ENCODE data around the gene LRRC38.
"Not testable (repeated sequence)": the region's sequence is repeated elsewhere in the genome, so short reads cannot be mapped to it uniquely, and the experiment has no call there.

Gene LRRC38, protein sequence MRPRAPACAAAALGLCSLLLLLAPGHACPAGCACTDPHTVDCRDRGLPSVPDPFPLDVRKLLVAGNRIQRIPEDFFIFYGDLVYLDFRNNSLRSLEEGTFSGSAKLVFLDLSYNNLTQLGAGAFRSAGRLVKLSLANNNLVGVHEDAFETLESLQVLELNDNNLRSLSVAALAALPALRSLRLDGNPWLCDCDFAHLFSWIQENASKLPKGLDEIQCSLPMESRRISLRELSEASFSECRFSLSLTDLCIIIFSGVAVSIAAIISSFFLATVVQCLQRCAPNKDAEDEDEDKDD

DNA sequence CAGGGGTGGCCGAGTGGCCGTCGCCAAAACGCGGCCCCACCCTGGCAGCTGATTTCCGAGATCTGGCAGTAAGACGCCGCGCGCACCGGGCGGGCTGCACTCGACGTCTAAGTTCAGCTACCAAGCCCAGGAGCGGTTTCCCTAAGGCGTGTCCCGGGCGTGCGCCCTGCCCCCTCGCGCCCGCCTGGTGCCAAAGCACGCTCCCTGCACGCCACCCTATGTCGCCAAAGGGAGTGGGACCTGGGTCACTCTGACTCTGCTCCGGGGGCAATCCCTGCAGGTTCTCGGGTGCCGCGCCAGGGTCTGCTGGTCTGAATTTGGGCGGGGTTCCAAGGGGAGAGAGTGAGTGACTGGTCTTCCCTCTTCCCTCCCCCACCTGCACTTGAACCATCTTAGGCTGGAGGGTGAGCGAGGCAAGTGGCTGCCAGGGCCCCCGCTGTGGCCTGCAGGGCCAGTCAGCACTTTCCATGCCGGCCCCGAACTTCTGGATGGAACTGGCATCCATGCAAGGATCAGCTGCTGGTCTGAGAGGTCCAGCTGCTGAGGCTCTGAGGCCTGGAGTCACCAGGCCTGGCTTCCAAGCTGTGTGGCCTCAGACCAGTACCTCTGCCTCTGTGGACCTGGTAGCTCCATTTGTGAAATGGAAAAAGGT is at the start of gene LRRC38:
Gene LRRC38 (minus strand): TSS at position 109 of the 652 bp plus-strand sequence. CDS start 410 bp downstream, outside the sequence.
- DNase-seq = no peak

DNA sequence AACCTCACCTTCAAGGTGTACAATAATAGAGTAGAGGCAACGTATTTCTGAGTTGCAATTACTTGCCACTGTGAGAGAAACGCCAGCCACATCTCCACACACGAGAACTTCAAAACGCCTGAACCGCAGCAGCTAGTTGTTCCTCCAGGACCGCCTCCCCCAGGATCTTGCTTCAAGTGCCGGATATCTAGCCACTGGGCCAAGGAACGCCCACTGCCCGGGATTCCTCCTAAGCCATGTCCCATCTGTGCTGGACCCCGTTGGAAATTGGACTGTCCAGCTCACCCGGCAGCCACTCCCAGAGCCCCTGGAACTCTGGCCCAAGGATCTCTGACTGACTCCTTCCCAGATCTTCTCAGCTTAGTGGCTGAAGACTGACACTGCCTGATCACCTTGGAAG is 49.2 kb upstream of the LRRC38 start:
- not testable (repeated sequence) for DNase-seq

DNA sequence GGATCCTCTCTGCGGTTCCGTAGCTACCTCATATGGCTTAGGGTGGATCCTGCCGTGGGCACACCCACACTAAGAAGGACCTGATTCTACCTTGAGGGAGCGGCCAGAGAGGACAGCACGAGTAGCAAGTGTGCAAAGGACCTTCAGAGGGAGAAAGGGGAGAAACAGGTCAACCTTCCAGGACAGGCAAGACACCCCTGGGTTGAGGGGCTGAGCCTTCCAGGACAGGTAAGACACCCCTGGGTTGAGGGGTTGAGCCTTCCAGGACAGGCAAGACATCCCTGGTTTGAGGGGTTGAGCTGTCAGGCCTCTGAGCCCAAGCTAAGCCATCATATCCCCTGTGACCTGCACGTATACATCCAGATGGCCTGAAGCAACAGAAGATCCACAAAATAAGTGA is 46.7 kb upstream of the LRRC38 start:
- DNase-seq = no peak

GRCh38 chr1:13556224-13556764 is 42.5 kb upstream of the LRRC38 start:
- no peak for DNase-seq

GRCh38 chr1:13554798-13555197 is 41.0 kb upstream of the LRRC38 start:
- no peak for DNase-seq

DNA sequence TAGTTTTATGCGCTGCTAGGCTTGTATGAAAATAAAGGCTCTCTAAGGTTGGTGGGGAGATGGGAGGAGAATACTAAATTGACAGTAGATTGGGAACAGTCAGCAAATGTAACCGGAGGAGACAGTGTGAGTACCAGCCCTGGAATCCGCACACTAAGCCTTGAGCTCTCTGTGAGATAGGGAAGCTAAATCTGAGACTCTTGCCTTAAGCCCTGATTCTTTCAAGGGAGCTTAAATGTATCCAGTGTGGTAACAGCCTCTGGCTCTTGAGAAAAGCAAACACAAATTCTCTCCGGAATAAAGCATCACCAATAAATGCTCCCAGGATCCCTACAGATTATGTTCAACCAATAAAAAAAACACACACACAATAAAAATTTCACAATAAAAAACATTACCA is 36.9 kb upstream of the LRRC38 start:
- DNase-seq = no peak

GRCh38 chr1:13549521-13549920 is 35.7 kb upstream of the LRRC38 start:
- no peak for DNase-seq

DNA sequence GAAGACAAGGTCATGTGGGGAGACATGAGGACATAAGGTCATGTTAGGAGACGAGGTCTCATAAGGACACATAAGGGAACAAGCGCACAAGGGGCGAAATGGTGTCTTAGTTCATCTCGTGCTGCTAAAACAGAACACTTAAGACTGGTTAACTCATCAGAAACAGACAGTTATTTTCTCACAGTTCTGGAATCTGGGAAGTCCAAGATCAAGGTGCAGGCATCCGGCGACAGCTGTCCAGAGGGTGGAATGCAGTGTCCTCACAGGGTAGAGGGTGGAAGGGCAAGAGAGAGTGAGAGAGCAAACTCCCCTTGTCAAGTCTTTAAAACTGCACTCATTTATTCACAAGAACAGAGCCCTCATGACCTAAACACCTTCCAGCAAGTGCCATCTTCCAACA is 35.2 kb upstream of the LRRC38 start:
- DNase-seq = no peak

GRCh38 chr1:13548281-13548680 is 34.5 kb upstream of the LRRC38 start:
- DNase-seq = no peak

DNA sequence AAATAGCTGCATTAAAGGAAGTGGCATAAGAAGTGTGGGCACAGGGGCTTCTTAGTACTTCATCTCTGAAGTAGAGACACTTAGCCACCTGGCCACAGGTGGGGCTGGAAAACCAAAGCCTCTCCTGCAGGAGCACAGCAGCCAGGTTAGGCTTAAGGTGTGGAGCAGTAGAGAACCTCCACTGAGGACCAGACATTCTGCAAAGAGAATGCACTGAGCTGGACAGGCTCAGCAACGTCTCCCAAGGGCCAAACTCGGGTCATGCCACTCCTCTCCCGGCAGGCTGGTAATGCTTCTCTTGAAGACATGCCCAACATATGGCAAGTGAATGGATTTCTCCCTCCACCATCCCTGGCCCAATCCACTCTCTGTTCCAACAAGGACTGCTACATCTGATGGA is 33.0 kb upstream of the LRRC38 start:
- DNase-seq = no peak

DNA sequence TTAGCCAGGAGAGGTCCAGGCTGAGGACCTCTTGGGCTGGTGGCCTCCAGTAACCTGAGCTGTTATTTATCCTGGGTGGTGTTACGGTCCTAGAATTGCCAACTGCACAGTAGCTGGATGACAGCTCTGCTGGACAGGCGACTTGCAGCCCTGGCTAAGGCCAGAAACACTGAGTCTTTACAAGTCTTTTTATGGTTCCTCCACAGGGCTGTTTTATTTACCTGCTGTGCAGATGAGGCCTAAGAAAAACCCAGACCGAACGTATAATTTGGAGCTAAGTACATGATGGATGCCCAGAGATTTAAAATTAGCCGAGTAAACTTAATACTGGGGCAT is 30.4 kb upstream of the LRRC38 start:
- DNase-seq = no peak

DNA sequence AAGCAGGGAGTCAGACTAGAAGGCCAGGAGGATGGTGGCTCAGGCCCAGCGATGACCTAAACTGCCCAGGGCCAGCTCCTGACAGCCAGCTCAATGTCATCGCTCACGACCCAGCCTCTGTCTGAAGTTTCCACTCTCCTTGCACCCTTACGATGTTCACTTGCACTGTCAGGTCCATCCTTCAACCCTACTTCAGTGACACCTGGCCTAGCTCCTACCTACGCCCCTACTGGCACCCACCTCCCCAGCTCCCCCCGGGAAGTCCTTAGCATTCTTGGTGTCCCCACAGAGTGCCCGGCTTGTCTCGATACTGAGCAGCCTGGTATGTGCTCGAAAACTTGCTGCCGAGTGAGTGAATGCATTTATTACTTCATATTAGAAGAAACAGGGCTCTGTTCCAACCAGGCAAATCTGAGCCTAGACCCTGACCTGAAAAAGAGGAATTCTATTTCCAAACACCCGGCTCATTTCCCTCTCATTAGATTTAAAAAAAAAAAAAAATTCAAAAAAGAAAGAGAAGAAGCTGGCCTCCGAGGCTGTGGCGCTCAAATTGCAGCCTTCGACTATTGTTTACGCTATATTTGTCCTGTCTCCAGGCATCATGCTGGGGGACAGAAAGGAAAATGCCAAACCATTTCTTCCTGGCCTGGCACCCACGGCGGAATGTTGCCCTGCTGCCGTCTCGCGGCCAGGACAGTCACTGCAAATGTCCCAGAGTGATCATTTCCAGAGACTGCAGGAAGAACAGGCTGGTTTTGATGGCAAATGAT is 29.8 kb upstream of the LRRC38 start:
- no peak for DNase-seq

DNA sequence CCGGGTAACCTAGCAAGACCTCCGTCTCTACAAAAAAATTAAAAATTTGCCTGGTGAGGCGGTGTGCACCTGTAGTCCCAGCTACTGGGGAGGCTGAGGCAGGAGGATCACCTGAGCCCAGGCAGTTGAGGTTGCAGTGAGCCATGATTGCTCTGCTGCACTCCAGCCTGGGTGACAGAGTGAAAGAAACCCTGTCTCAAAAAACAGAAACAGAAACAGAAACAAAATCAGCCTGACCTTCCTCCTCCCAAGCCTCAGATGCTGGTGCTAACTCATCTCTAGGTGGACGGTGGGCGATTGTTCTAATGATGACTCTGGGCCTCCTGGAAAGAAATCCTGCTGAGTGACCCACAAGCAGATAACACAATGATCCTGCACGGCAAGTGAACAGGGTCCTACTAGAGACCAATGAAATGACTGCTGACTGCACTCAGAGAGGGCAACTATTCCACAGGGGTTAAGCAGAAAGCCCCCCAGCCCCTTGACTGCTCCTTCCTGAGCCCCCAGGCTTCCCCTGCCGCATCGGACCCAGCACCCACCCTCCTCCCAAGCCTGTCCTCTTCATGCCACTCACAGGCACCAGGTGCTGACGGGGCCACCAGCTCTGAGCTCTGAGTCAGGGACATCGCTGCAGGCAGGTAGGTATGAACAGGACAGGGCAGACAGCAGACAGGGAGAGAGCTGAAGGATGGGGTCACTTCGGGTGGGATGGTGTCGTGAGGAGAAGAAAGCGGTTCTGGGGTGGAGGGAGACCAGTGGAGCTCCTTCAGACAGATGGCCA is 27.8 kb upstream of the LRRC38 start:
- DNase-seq = no peak

- DNase-seq = no peak
Measured at GRCh38 chr1:13540866-13541265, 27.1 kb upstream of the LRRC38 start.

GRCh38 chr1:13539683-13540082 is 25.9 kb upstream of the LRRC38 start:
- DNase-seq = no peak

DNA sequence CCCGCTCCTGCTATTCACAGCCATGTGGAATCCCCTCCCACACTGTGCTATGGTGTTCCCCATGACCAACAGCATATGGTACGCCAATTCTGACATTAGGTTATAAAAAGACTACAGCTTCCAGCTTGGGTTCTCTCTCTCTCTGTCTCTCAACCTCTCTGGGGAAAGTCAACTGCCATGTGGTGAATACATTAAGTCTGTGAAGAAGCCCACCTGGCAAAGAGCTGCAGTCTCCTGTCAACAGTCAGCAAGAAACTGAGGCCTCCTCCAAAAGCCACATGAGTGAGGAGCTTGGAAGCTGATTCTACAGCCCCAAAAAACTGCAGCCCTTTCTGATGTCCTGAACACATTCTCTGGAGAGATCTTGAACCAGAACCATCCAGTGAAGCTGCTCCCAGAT is 25.0 kb upstream of the LRRC38 start:
- DNase-seq = no peak

- no peak for DNase-seq
Measured at GRCh38 chr1:13536571-13536970, 22.8 kb upstream of the LRRC38 start.

DNA sequence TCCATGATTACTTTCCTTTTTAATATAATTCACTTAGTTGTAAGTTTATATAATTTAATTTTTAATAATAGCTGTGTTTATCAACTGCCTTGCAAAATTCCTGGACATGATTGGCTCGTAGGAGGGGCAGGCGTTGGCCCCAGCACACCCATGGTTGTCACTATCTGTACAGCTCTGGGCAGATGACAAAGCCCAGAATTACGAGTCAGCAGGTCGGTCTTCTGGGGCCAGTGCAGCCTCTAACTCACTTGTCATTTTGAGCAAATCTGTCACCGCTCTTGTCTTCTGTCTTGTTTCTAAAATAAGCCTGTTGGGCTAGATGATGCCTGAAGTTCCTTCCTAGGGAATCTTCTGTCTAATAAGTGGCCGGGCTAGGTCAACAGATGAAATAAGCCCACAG is 21.4 kb upstream of the LRRC38 start:
- no peak for DNase-seq

DNA sequence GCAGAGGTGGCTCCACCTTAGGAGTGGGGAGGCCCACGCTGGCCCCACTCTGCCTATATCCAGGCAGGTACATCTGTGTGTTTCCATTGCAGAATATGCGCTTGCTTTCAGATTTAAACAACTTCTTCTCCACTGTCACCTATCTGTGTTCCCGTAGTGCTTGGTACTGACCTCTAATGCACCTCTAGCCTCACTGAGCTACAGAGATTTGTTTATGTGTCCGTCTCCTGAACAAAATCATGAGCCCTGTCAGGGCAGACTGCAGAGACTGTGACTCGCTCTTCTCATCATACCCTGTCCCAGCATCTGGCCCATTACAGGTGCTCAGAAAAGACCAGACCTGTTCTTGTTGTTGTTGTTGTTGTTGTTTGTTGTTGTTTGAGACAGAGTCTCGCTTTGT is 14.5 kb upstream of the LRRC38 start:
- DNase-seq = no peak

DNA sequence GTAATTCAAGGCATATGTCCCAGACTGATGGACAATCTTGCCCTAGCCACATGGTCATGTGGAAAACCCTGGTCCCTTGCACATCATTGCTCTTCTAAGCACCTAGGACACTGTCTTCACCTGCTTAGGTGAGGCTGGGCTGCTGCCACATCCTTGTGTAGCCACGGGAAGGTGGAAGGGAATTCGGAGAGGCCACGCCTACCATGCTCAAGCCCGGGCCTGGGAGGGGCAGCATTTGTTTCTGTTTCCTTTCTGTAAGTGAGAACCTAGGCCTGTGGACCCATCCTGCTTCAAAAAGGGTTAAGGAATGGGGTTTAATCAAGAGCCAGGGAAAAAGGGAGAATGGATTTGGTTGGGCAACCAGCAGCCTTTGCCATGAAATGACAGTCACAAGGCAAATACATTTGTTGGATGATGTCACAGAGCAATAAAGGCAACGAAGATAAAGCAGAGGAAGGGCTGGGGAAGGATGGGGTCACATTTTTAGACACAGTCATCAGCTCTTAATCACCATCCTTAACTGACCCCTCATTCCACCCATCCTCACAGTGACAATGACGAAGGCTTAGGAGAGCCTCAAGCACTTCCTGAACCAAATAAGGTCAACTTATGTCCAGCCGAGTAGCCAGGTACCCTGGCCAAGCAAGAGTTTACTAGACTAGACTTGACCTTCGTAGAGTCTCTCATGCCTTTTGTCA is 10.1 kb upstream of the LRRC38 start:
- DNase-seq = no peak

GRCh38 chr1:13520985-13521384 is 7.2 kb upstream of the LRRC38 start:
- DNase-seq = no peak

DNA sequence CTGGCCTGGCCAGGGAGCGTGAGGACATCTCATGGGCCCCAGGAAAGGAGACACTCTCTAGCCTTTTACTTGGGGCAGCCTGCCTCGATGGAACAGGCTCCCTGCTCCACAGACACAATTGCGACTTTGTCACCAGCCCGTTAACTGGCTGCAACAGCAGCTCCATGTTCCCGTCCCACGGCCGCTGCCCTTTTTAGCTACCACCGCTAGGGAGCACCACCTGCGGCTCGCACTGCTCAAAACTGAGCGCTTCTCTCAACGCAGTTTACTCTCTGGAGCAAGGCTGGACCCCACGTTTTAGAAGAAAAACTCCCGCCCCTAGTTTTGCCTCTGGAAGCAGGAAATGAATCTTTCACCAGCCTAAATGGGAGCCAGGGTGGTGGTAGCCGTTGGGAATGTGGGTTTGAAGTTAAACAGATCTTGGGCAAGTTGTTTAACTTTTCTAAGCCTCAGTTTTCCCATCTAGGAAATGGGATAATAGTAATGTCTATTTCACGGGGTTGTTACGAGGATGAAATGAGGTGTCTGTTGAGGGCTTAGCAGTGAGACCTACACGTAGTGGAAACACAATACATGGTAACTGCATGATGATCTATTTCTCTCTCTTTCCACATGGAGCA is 3.5 kb upstream of the LRRC38 start:
- DNase-seq = no peak
